HepG2 (cell line): ENCODE measurements around the gene BORCS5. TPM values are rescaled to one million over a fixed set of nuclear protein-coding genes. Genes with fewer than 3 reads are reported as not detected.

Experiments
- ATF3 ChIP-seq: sonication (generic); formaldehyde crosslinking; IDR thresholded peaks from 2 replicates; pipeline ENCODE4 v1.4.0; 2020; ENCODE audit warnings: missing genetic modification reagents
- DBP ChIP-seq: sonication (generic); formaldehyde crosslinking; IDR thresholded peaks from 2 replicates; pipeline ENCODE4 v1.4.0; 2020; ENCODE audit warnings: missing genetic modification reagents; ENCODE audit errors: not compliant biosample characterization
- FOXJ3 ChIP-seq: sonication (generic); formaldehyde crosslinking; IDR thresholded peaks from 2 replicates; pipeline ENCODE4 v1.4.0; 2020; ENCODE audit warnings: missing genetic modification reagents, mild to moderate bottlenecking, borderline replicate concordance
- HCFC1 ChIP-seq: fragments of 150-350 bp; IDR thresholded peaks from 2 replicates; pipeline ENCODE4 v1.6.1; 2014; ENCODE audit warnings: low read depth, low read length
- HDAC2 ChIP-seq: sonication (generic); formaldehyde crosslinking; IDR thresholded peaks from 2 replicates; pipeline ENCODE4 v1.4.0; 2020; ENCODE audit warnings: missing genetic modification reagents
- HOXA3 ChIP-seq: sonication (generic); formaldehyde crosslinking; IDR thresholded peaks from 2 replicates; pipeline ENCODE4 v1.5.0; 2020; ENCODE audit warnings: missing genetic modification reagents
- HOXA7 ChIP-seq: sonication (generic); formaldehyde crosslinking; IDR thresholded peaks from 2 replicates; pipeline ENCODE4 v1.8.1; 2022; ENCODE audit warnings: mild to moderate bottlenecking, missing genetic modification reagents, moderate library complexity
- ISL2 ChIP-seq: sonication (generic); formaldehyde crosslinking; IDR thresholded peaks from 2 replicates; pipeline ENCODE4 v1.5.0; 2020; ENCODE audit warnings: missing genetic modification reagents
- MAX ChIP-seq: IDR thresholded peaks from 2 replicates; pipeline ENCODE4 v1.6.1; 2012; ENCODE audit warnings: inconsistent platforms
- MXD3 ChIP-seq: IDR thresholded peaks from 2 replicates; pipeline ENCODE4 v1.6.1; 2016; ENCODE audit warnings: mild to moderate bottlenecking, missing biosample characterization, missing genetic modification reagents
- NFKB2 ChIP-seq: sonication (generic); formaldehyde crosslinking; IDR thresholded peaks from 2 replicates; pipeline ENCODE4 v1.4.0; 2020; ENCODE audit warnings: missing genetic modification reagents, borderline replicate concordance
- NPAS2 ChIP-seq: sonication (generic); formaldehyde crosslinking; IDR thresholded peaks from 2 replicates; pipeline ENCODE4 v1.8.0; 2022; ENCODE audit warnings: mild to moderate bottlenecking, missing genetic modification reagents, borderline replicate concordance
- PAXIP1 ChIP-seq: sonication (generic); formaldehyde crosslinking; conservative IDR thresholded peaks from 2 replicates; pipeline ENCODE4 v1.4.0; 2020; ENCODE audit warnings: mild to moderate bottlenecking, missing genetic modification reagents, moderate library complexity
- PHF20 ChIP-seq: sonication (generic); formaldehyde crosslinking; IDR thresholded peaks from 2 replicates; pipeline ENCODE4 v1.5.0; 2020; ENCODE audit warnings: mild to moderate bottlenecking, missing genetic modification reagents
- RBM22 ChIP-seq: fragments of 200-400 bp; formaldehyde crosslinking; optimal IDR thresholded peaks from 2 replicates; pipeline ENCODE3; 2017; ENCODE audit warnings: mild to moderate bottlenecking, low read length, moderate library complexity
- RCOR2 ChIP-seq: IDR thresholded peaks from 2 replicates; pipeline ENCODE4 v1.6.1; 2016; ENCODE audit warnings: missing biosample characterization, missing genetic modification reagents
- REXO4 ChIP-seq: sonication (generic); formaldehyde crosslinking; IDR thresholded peaks from 2 replicates; pipeline ENCODE4 v1.8.0; 2022; ENCODE audit warnings: missing genetic modification reagents, mild to moderate bottlenecking, borderline replicate concordance
- RNF2 ChIP-seq: fragments of 450-650 bp; conservative IDR thresholded peaks from 2 replicates; pipeline ENCODE4 v1.6.1; 2016; ENCODE audit warnings: low read depth
- SIX1 ChIP-seq: sonication (generic); formaldehyde crosslinking; IDR thresholded peaks from 2 replicates; pipeline ENCODE4 v1.4.0; 2020; ENCODE audit warnings: missing genetic modification reagents, borderline replicate concordance
- TAF1 ChIP-seq: sonication (generic); formaldehyde crosslinking; IDR thresholded peaks from 2 replicates; pipeline ENCODE4 v1.4.0; 2020; ENCODE audit warnings: missing genetic modification reagents
- TEAD2 ChIP-seq: sonication (generic); formaldehyde crosslinking; IDR thresholded peaks from 2 replicates; pipeline ENCODE4 v1.9.0; 2021; ENCODE audit warnings: missing genetic modification reagents
- ZC3H4 ChIP-seq: sonication (generic); formaldehyde crosslinking; IDR thresholded peaks from 2 replicates; pipeline ENCODE4 v1.4.0; 2020; ENCODE audit warnings: missing genetic modification reagents, borderline replicate concordance
- ZFP36 ChIP-seq: fragments of 150-350 bp; IDR thresholded peaks from 2 replicates; pipeline ENCODE4 v1.6.1; 2018; ENCODE audit warnings: borderline replicate concordance, low read length, low read depth; ENCODE audit not compliant: partially characterized antibody
- ZNF496 ChIP-seq: sonication (generic); formaldehyde crosslinking; IDR thresholded peaks from 2 replicates; pipeline ENCODE4 v1.8.1; 2023; ENCODE audit warnings: mild to moderate bottlenecking, moderate library complexity, missing genetic modification reagents; ENCODE audit not compliant: insufficient replicate concordance
- ZNF83 ChIP-seq: sonication (generic); formaldehyde crosslinking; IDR thresholded peaks from 2 replicates; pipeline ENCODE4 v1.4.0; 2020; ENCODE audit warnings: missing genetic modification reagents, mild to moderate bottlenecking, borderline replicate concordance
- polyA plus RNA-seq, 8 experiments: library from polyadenylated mRNA; depleted of rRNA in 3 of 8; stranded (reverse) in 7 of 8; unstranded in 1 of 8; fragments of >200 nt; fragmentation: Illumina TruSeq in 4 of 8; extraction: Trizol in 4 of 8; gene quantifications; 2 replicates each; pipeline versions ENCODE4 v1.2.1 to v1.2.3, GENCODE V29; 2011 to 2016; ENCODE audit warnings: low read depth in 4 of 8, missing spikeins in 1 of 8, mixed read lengths in 1 of 8; ENCODE audit not compliant: insufficient read depth in 1 of 8
- total RNA-seq, 5 experiments: library from RNA; depleted of rRNA; stranded (reverse); fragments of >200 nt; fragmentation: Illumina TruSeq; extraction: Trizol; gene quantifications; 2 replicates each; pipeline ENCODE4 v1.2.3, GENCODE V29; 2016; ENCODE audit warnings: low read depth in 1 of 5

The BORCS5 gene
- total and polyA plus RNA-seq, 2 of the 13 experiments (the other 11 are each of a cell fraction or from before 2014, with no cell fraction given): 3.9 to 4.7 TPM

GRCh38 chr12:12349711-12350665 lies 6.9 kb upstream of the BORCS5 start, which contains the start of gene MANSC1 (continued):
- peak; percentile 56; the same call in 1 of the 2 replicates for TF ChIP-seq MXD3 (CRISPR knock-in tag)
- no peak for TF ChIP-seq HCFC1
- no peak for TF ChIP-seq TEAD2 (CRISPR knock-in tag)
- TF ChIP-seq RCOR2 (CRISPR knock-in tag): no peak
- TF ChIP-seq NPAS2 (CRISPR knock-in tag): no peak
- no peak for TF ChIP-seq REXO4 (CRISPR knock-in tag)
- no peak; the same call in 1 of the 2 replicates for TF ChIP-seq RNF2
- TF ChIP-seq PHF20: peak; percentile 65; the same call in 1 of the 2 replicates
- no peak for TF ChIP-seq HDAC2 (CRISPR knock-in tag)
- TF ChIP-seq FOXJ3: no peak
- no peak for TF ChIP-seq HOXA7 (CRISPR knock-in tag)
- peak; percentile 70; the same call in 1 of the 2 replicates for TF ChIP-seq TAF1
- no peak for TF ChIP-seq ZC3H4 (CRISPR knock-in tag)
- TF ChIP-seq RBM22: no peak
- no peak for TF ChIP-seq PAXIP1
- TF ChIP-seq ZNF83 (CRISPR knock-in tag): no peak
- TF ChIP-seq ATF3 (CRISPR knock-in tag): no peak
- no peak for TF ChIP-seq DBP (CRISPR knock-in tag)
- TF ChIP-seq ZNF496 (CRISPR knock-in tag): no peak
- TF ChIP-seq NFKB2: peak; percentile 78; the same call in 1 of the 2 replicates
- TF ChIP-seq SIX1 (CRISPR knock-in tag): no peak
- no peak for TF ChIP-seq ZFP36
- peak; percentile 56; the same call in 1 of the 2 replicates for TF ChIP-seq ISL2 (CRISPR knock-in tag)
- TF ChIP-seq HOXA3 (CRISPR knock-in tag): peak; percentile 69; the same call in 1 of the 2 replicates
- TF ChIP-seq MAX: peak; percentile 89
